ENCODE measurements around the gene PIK3IP1.

Gene PIK3IP1

GRCh38 chr22:31238057-31238456 is 54.2 kb downstream of the PIK3IP1 start:
- no peak for TF ChIP-seq FOXP2 (optimal IDR thresholded peaks at IDR 0.05; ENCODE audit: borderline replicate concordance, extremely low read depth, extremely low read length, insufficient read depth)
- TF ChIP-seq POLR2AphosphoS5 (IDR thresholded peaks at IDR 0.05; ENCODE audit: low read depth, low read length), result no peak
- no peak for TF ChIP-seq REST (IDR thresholded peaks at IDR 0.05; ENCODE audit: insufficient read depth in 1 of 2, low read depth in 2 of 2, low read length in 2 of 2)
- TF ChIP-seq SIN3A (IDR thresholded peaks at IDR 0.05; ENCODE audit: borderline replicate concordance, insufficient read depth, low read length), result no peak
- TF ChIP-seq TAF1 (IDR thresholded peaks at IDR 0.05; ENCODE audit: borderline replicate concordance, insufficient read depth, low read length), result no peak

GRCh38 chr22:31235081-31235480 is 57.2 kb downstream of the PIK3IP1 start:
- TF ChIP-seq REST (IDR thresholded peaks at IDR 0.05; ENCODE audit: insufficient read depth in 1 of 2, low read depth in 2 of 2, low read length in 2 of 2) (no peak), SIN3A (IDR thresholded peaks at IDR 0.05; ENCODE audit: borderline replicate concordance, insufficient read depth, low read length) (no peak), POLR2AphosphoS5 (IDR thresholded peaks at IDR 0.05; ENCODE audit: low read depth, low read length) (no peak), TAF1 (IDR thresholded peaks at IDR 0.05; ENCODE audit: borderline replicate concordance, insufficient read depth, low read length) (no peak), FOXP2 (optimal IDR thresholded peaks at IDR 0.05; ENCODE audit: borderline replicate concordance, extremely low read depth, extremely low read length, insufficient read depth) (no peak)

GRCh38 chr22:31233001-31233400 is 59.3 kb downstream of the PIK3IP1 start:
- TF ChIP-seq REST (IDR thresholded peaks at IDR 0.05; ENCODE audit: insufficient read depth in 1 of 2, low read depth in 2 of 2, low read length in 2 of 2) (no peak), TAF1 (IDR thresholded peaks at IDR 0.05; ENCODE audit: borderline replicate concordance, insufficient read depth, low read length) (no peak), SIN3A (IDR thresholded peaks at IDR 0.05; ENCODE audit: borderline replicate concordance, insufficient read depth, low read length) (no peak), FOXP2 (optimal IDR thresholded peaks at IDR 0.05; ENCODE audit: borderline replicate concordance, extremely low read depth, extremely low read length, insufficient read depth) (no peak), POLR2AphosphoS5 (IDR thresholded peaks at IDR 0.05; ENCODE audit: low read depth, low read length) (no peak)
